Esophagus squamous epithelium (tissue), 5 donors: ENCODE measurements around the gene OR2B3. TPM values are rescaled to one million over a fixed set of nuclear protein-coding genes. Genes with fewer than 3 reads are reported as not detected.

ENCODE experiments used
- DNase-seq: peaks from one replicate; lab custom pipeline; 2025; lab: John Stamatoyannopoulos, UW
- H3K27ac ChIP-seq, 4 donors: fragments of 200-600 bp; sonication (generic); one replicate each; pipeline ENCODE4 v1.5.1; 2016 to 2019; ENCODE audit warnings: mild to moderate bottlenecking in 1 of 4
- H3K27me3 ChIP-seq, 4 donors: fragments of 200-600 bp; sonication (generic); 1 replicate in 3 of 4; 2 replicates in 1 of 4; pipeline versions ENCODE4 v1.5.1 to v1.6.0; 2017 to 2021; ENCODE audit warnings: antibody characterized with exemption in 1 of 4
- H3K36me3 ChIP-seq, 3 donors: fragments of 200-600 bp; sonication (generic); one replicate each; pipeline ENCODE4 v1.5.1; 2016 to 2019
- H3K4me1 ChIP-seq, 3 donors: fragments of 200-600 bp; sonication (generic); one replicate each; pipeline ENCODE4 v1.5.1; 2017 to 2019
- H3K4me3 ChIP-seq, 4 donors: fragments of 200-600 bp; sonication (generic); 1 replicate in 3 of 4; 2 replicates in 1 of 4; pipeline ENCODE4 v1.5.1; 2016 to 2019; ENCODE audit warnings: mild to moderate bottlenecking in 2 of 4, moderate library complexity in 1 of 4
- H3K9me3 ChIP-seq, 3 donors: fragments of 200-600 bp; sonication (generic); one replicate each; pipeline ENCODE4 v1.5.1; 2016 to 2019
- POLR2A ChIP-seq, 4 donors: fragments of 450-650 bp; IDR thresholded peaks; one replicate each; pipeline ENCODE4 v1.6.1; 2017; ENCODE audit warnings: antibody characterized with exemption in 4 of 4, mild to moderate bottlenecking in 4 of 4, moderate library complexity in 3 of 4
- WGBS, 2 donors: methylation state at CpG; one replicate each; pipeline ENCODE4 v1.1.5; 2018; 5-methylcytosine and 5-hydroxymethylcytosine counted together
- intact Hi-C: fragments of 100-400 bp; cut with DNase I; formaldehyde crosslinking; loops from one replicate; pipeline ENCODE4 v1.15.0; 2022
- total RNA-seq, 4 donors: library from RNA; depleted of rRNA; stranded (reverse); fragments of >200 nt; gene quantifications; one replicate each; pipeline ENCODE4 v1.1.0, GENCODE V29; 2016
- TF ChIP-seq, protein P1 (sequence below), 6 experiments: fragments of 450-650 bp in 4 of 6; fragments of 200-600 bp in 2 of 6; sonication (generic) in 2 of 6; IDR thresholded peaks; one replicate each; pipeline ENCODE4 v1.5.1; 2016 to 2019; ENCODE audit warnings: antibody characterized with exemption in 6 of 6, mild to moderate bottlenecking in 4 of 6, moderate library complexity in 4 of 6
- donor health status: DM: yes; HTN: yes; CAD: no.

The OR2B3 gene
- total RNA-seq, 4 donors from 2014 or later, result not detected

GRCh38 chr6:29112135-29112534 is 25.0 kb upstream of the OR2B3 start:
- Histone ChIP-seq H3K4me3 (no peak overlapping the region), H3K36me3 (no peaks in the 10 kb centered on the region), H3K27ac (no peak overlapping the region), H3K27me3 (no peaks in the 10 kb centered on the region), H3K4me1 (no peaks in the 10 kb centered on the region), H3K9me3 (no peaks in the 10 kb centered on the region)
- intact Hi-C loops, result no loop called here
- 70 to 77% methylated on average over 6 to 7 of the region's 7 CpGs for WGBS, 2 donors
- TF ChIP-seq, protein P1, sequence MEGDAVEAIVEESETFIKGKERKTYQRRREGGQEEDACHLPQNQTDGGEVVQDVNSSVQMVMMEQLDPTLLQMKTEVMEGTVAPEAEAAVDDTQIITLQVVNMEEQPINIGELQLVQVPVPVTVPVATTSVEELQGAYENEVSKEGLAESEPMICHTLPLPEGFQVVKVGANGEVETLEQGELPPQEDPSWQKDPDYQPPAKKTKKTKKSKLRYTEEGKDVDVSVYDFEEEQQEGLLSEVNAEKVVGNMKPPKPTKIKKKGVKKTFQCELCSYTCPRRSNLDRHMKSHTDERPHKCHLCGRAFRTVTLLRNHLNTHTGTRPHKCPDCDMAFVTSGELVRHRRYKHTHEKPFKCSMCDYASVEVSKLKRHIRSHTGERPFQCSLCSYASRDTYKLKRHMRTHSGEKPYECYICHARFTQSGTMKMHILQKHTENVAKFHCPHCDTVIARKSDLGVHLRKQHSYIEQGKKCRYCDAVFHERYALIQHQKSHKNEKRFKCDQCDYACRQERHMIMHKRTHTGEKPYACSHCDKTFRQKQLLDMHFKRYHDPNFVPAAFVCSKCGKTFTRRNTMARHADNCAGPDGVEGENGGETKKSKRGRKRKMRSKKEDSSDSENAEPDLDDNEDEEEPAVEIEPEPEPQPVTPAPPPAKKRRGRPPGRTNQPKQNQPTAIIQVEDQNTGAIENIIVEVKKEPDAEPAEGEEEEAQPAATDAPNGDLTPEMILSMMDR (IDR thresholded peaks at IDR 0.05), result no peak
- no peak for TF ChIP-seq POLR2A (IDR thresholded peaks at IDR 0.05)
- no peak for DNase-seq

DNA sequence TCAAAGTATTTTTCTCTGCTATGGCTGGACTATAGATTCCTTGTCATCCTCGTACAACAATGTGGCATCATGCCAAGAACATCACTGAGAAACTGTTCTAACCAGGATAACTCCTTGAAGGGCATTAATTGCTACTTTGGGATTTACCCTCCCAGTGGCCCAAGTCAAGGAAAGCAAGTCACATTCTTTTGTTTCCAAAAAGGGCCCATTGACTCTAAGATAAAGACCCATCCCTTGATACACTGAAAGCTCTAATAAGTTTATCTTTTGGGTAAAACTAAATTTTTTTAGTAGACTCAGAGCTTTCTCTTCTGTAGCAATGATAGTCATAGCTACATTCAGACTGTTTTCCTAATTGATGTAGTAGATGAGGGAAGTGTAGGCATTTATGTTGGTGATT is 20.6 kb upstream of the OR2B3 start, which contains the start of gene OR2J3:
TSS of gene OR2J3 (plus strand) at position 301 of the 400 bp plus-strand sequence. CDS start 3,833 bp downstream, outside the sequence.
- H3K9me3 ChIP-seq, result no peaks in the 10 kb centered on the region
- DNase-seq, result no peak
- no peak within 1 kb of the TSS for H3K4me3 ChIP-seq
- intact Hi-C loops, result no loop called here
- no peak within 1 kb of the TSS for H3K27ac ChIP-seq
- no peaks in the 10 kb centered on the region for H3K4me1 ChIP-seq
- H3K27me3 ChIP-seq, result no peaks in the 10 kb centered on the region
- H3K36me3 ChIP-seq, result no peaks in the 10 kb centered on the region
- WGBS, 2 donors, result 13 to 17% methylated on average over 1 of the region's 1 CpG
- TF ChIP-seq POLR2A (IDR thresholded peaks at IDR 0.05), result no peak
- TF ChIP-seq, protein P1 (IDR thresholded peaks at IDR 0.05), result no peak

DNA sequence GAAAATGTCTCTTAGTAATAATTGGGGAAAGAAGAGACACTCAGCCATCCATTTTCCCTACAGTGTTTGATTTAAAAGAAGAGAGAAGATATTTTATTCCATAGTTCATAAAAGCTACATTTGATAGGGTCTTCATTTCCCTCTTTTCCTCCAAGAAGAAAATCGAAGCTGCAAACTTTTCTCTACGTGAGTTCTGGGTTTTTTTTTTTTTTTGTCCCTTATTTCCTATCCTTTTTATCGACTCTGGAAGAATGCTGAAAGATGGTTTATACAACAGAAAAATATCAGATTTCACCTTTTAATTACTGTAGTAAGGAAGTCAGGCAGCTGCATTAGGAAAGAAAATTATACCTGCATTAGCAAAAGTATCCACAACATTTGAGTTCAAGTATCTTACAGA is 12.1 kb upstream of the OR2B3 start, which contains the start of gene OR2J1:
TSS of gene OR2J1 (plus strand) at position 301 of the 400 bp plus-strand sequence. CDS start 1,453 bp downstream, outside the sequence.
- H3K9me3 ChIP-seq, result no peaks in the 10 kb centered on the region
- DNase-seq, result no peak
- 64 to 76% methylated on average over 3 of the region's 3 CpGs for WGBS, 2 donors
- H3K4me3 ChIP-seq, result no peak within 1 kb of the TSS
- H3K27me3 ChIP-seq, result no peaks in the 10 kb centered on the region
- no peaks in the 10 kb centered on the region for H3K4me1 ChIP-seq
- intact Hi-C loops, result no loop called here
- H3K36me3 ChIP-seq, result no peaks in the 10 kb centered on the region
- no peak within 1 kb of the TSS for H3K27ac ChIP-seq
- TF ChIP-seq, protein P1 (IDR thresholded peaks at IDR 0.05), result no peak
- TF ChIP-seq POLR2A (IDR thresholded peaks at IDR 0.05), result no peak

GRCh38 chr6:29097803-29098202 is 10.7 kb upstream of the OR2B3 start:
- Histone ChIP-seq H3K4me1 (no peaks in the 10 kb centered on the region), H3K27ac (no peak overlapping the region), H3K27me3 (no peaks in the 10 kb centered on the region), H3K9me3 (no peaks in the 10 kb centered on the region), H3K36me3 (no peaks in the 10 kb centered on the region), H3K4me3 (no peak overlapping the region)
- intact Hi-C loops, result no loop called here
- no peak for DNase-seq
- no peak for TF ChIP-seq POLR2A (IDR thresholded peaks at IDR 0.05)
- TF ChIP-seq, protein P1 (IDR thresholded peaks at IDR 0.05), result no peak
- 46 to 65% methylated on average over 1 of the region's 1 CpG for WGBS, 2 donors

DNA sequence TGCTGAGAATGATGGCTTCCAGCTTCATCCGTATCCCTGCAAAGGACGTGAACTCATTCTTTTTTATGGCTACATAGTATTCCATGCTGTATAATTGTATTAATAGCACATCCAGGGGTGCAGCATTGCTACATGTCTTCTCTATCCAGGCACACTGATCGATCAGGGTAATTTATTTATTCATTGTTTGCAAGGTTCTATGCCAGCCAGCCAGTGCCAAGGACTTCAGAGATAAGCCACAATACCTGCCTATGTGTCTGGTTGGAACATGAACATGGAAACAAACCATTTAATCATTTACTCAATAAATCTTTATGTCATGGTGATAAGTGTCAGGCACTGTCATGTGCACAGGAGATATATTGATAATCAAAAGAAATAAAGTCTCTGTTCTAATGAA is 5.8 kb upstream of the OR2B3 start:
- H3K27ac ChIP-seq, result no peak overlapping the region
- H3K9me3 ChIP-seq, result no peaks in the 10 kb centered on the region
- intact Hi-C loops, result no loop called here
- no peaks in the 10 kb centered on the region for H3K27me3 ChIP-seq
- no peak overlapping the region for H3K4me3 ChIP-seq
- DNase-seq, result no peak
- H3K36me3 ChIP-seq, result no peaks in the 10 kb centered on the region
- TF ChIP-seq, protein P1 (IDR thresholded peaks at IDR 0.05), result no peak
- TF ChIP-seq POLR2A (IDR thresholded peaks at IDR 0.05), result no peak
- no peaks in the 10 kb centered on the region for H3K4me1 ChIP-seq
- 64 to 68% methylated on average over 2 to 3 of the region's 3 CpGs for WGBS, 2 donors
